Measurements from ENCODE around the gene PKP3. TPM values are rescaled to one million over a fixed set of nuclear protein-coding genes. Genes with fewer than 3 reads are reported as not detected.

PKP3 gene
- total and polyA plus RNA-seq, 12 donors: 0.13 to 3.0 (median 0.72) TPM

GRCh38 chr11:449889-450808, 56.1 kb downstream of the PKP3 start, which contains the start of gene PTDSS2:
TSS of gene PTDSS2 (plus strand) at chr11:450279. CDS start at chr11:450456, 177 bp downstream.
- H3K27ac ChIP-seq: peak within 1 kb of the TSS; percentile 85 to 96 (median 90)
- H3K9me3 ChIP-seq: no peaks in the 10 kb centered on the region
- 0 to 1% methylated on average over 108 of the region's 108 CpGs for WGBS, 2 donors
- intact Hi-C loops (cut with DNase I): loop anchor here in 8 of 10 donors (2.0 to 10.0 kb wide), 11 partner anchors 33 to 148 kb away; partner anchors contain the start of genes RNH1 (in 4 of the 8) and B4GALNT4 (in 1 of the 8)
- TF ChIP-seq CTCF (IDR thresholded peaks at IDR 0.05): peak in 1 of 9 donors; percentile 2
- peak within 1 kb of the TSS; percentile 72 to 100 (median 96) for H3K4me3 ChIP-seq
- peaks cover 17 to 45% (median 32%) of the 10 kb centered on the region in 9 donors for H3K4me1 ChIP-seq
- peak; percentile 90 to 94 (median 92) for ATAC-seq
- no peaks in the 10 kb centered on the region for H3K27me3 ChIP-seq
- peaks cover 0 to 28% (median 3%) of the 10 kb centered on the region in 9 donors for H3K36me3 ChIP-seq
- DNase-seq: peak; percentile 95 to 97

DNA sequence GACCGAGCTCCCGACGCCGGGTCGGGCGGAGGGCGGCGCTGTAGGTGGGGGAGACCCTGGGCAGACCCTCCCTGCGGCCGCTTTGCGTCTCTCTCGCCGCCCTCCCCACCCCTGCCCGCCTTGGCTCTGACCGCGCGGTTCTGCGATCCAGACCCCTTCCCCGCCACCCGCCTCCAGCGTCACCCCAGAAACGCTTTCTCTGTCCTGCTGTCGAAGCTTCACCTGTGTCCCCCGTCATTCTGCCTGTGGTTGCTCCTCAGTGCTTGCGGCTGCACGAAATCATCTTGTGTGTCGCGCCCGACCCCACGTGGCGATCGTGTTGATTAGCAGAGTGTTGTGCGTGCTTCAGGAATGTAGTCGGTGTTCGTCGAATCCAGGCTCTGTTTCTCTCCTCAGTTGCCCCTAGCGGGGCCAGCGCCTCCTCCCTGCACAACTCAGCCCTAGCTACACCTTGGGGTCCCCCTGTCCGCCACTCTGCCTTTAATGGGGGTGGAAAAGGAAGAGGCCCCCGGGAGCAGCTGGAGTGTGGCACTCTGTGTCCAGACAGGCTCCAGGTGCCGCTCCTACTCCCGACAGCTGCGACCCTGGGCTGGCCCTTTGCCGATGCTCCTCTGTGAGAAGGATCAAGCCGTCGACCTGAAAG, 56.9 kb downstream of the PKP3 start:
- ATAC-seq: peak in 1 of 8 donors; percentile 3
- DNase-seq: peak in 1 of 2 donors; percentile 42
- Histone ChIP-seq H3K36me3 (peaks cover 0 to 28% (median 3%) of the 10 kb centered on the region in 9 donors), H3K27me3 (no peaks in the 10 kb centered on the region), H3K9me3 (no peaks in the 10 kb centered on the region), H3K27ac (peak overlapping the region; percentile 41 to 96 (median 90)), H3K4me3 (peak overlapping the region; percentile 72 to 100 (median 96)), H3K4me1 (peaks cover 19 to 53% (median 36%) of the 10 kb centered on the region in 9 donors)
- intact Hi-C loops (cut with DNase I): loop anchor here in 7 of 10 donors (2.0 to 10.0 kb wide), 6 partner anchors 46 to 149 kb away; partner anchors contain the start of gene RNH1 (in 4 of the 7)
- peak in 6 of 9 donors; percentile 11 to 37 (median 28) for TF ChIP-seq CTCF (IDR thresholded peaks at IDR 0.05)
- WGBS, 2 donors: 3 to 4% methylated on average over 46 of the region's 46 CpGs

- intact Hi-C loops (cut with DNase I): loop anchor here in 7 of 10 donors (2.0 to 10.0 kb wide), 6 partner anchors 46 to 149 kb away; partner anchors contain the start of gene RNH1 (in 4 of the 7)
- H3K36me3 ChIP-seq: peaks cover 0 to 32% (median 3%) of the 10 kb centered on the region in 9 donors
- no peaks in the 10 kb centered on the region for H3K27me3 ChIP-seq
- TF ChIP-seq CTCF (IDR thresholded peaks at IDR 0.05): no peak
- peaks cover 19 to 54% (median 36%) of the 10 kb centered on the region in 9 donors for H3K4me1 ChIP-seq
- WGBS, 2 donors: 88 to 89% methylated on average over 14 of the region's 14 CpGs
- peak overlapping the region in 2 of 10 donors; percentile 95 for H3K27ac ChIP-seq
- ATAC-seq: no peak
- no peaks in the 10 kb centered on the region for H3K9me3 ChIP-seq
- H3K4me3 ChIP-seq: peak overlapping the region in 6 of 10 donors; percentile 94 to 98 (median 96)
- no peak for DNase-seq
These were observed 57.7 kb downstream of the PKP3 start for GRCh38 chr11:451738-452137.

Data from heart right ventricle (tissue), 16 donors.